HUES64 (cell line): ENCODE results near the gene MAN1B1.

Experiments
- H3K27ac ChIP-seq: 2 replicates; pipeline ENCODE4 v1.7.0; 2013; ENCODE audit warnings: low read depth, low read length, inconsistent platforms
- H3K27me3 ChIP-seq: 2 replicates; pipeline ENCODE4 v1.6.1; 2013; ENCODE audit warnings: mild to moderate bottlenecking, low read length; ENCODE audit not compliant: insufficient read depth
- H3K36me3 ChIP-seq: 2 replicates; pipeline ENCODE4 v1.6.1; 2013; ENCODE audit warnings: mild to moderate bottlenecking, low read length; ENCODE audit not compliant: insufficient read depth
- H3K4me1 ChIP-seq: 2 replicates; pipeline ENCODE4 v1.6.1; 2013; ENCODE audit warnings: mild to moderate bottlenecking, low read length, moderate library complexity; ENCODE audit not compliant: insufficient read depth
- H3K4me3 ChIP-seq: 2 replicates; pipeline ENCODE4 v1.5.1; 2013; ENCODE audit warnings: mild to moderate bottlenecking, low read length, moderate library complexity
- H3K9ac ChIP-seq: 2 replicates; pipeline ENCODE4 v1.6.1; 2013; ENCODE audit warnings: mild to moderate bottlenecking, low read depth, low read length
- H3K9me3 ChIP-seq: 2 replicates; pipeline ENCODE4 v1.6.1; 2013; ENCODE audit warnings: low read depth, low read length; ENCODE audit not compliant: insufficient read depth
- WGBS: fragments of 150-250, 120-280 bp; methylation state at CpG from one replicate; pipeline ENCODE4 v1.1.7; 2013; ENCODE audit warnings: missing lambda C conversion rate; 5-methylcytosine and 5-hydroxymethylcytosine counted together

The MAN1B1 gene

GRCh38 chr9:137096785-137097546 lies 10.2 kb downstream of the MAN1B1 start:
- H3K27me3 ChIP-seq, result no peaks in the 10 kb centered on the region
- peaks cover 64% of the 10 kb centered on the region for H3K36me3 ChIP-seq
- H3K9ac ChIP-seq, result no peak overlapping the region
- WGBS, result 96% methylated on average over 31 of the region's 31 CpGs
- H3K9me3 ChIP-seq, result 0 out of 2 replicates have a peak, but pooled peaks cover 2% of the 10 kb centered on the region
- H3K4me1 ChIP-seq, result no peaks in the 10 kb centered on the region
- no peak overlapping the region for H3K4me3 ChIP-seq
- H3K27ac ChIP-seq, result no peak overlapping the region

GRCh38 chr9:137097761-137098462 lies 11.1 kb downstream of the MAN1B1 start:
- WGBS, result 94% methylated on average over 20 of the region's 20 CpGs
- Histone ChIP-seq H3K4me1 (no peaks in the 10 kb centered on the region), H3K9ac (no peak overlapping the region), H3K9me3 (0 out of 2 replicates have a peak, but pooled peaks cover 11% of the 10 kb centered on the region), H3K4me3 (no peak overlapping the region), H3K27ac (no peak overlapping the region), H3K36me3 (peaks cover 65% of the 10 kb centered on the region), H3K27me3 (no peaks in the 10 kb centered on the region)

- Histone ChIP-seq H3K4me3 (no peak overlapping the region), H3K27me3 (no peaks in the 10 kb centered on the region), H3K27ac (no peak overlapping the region), H3K4me1 (no peaks in the 10 kb centered on the region), H3K9ac (no peak overlapping the region), H3K9me3 (0 out of 2 replicates have a peak, but pooled peaks cover 11% of the 10 kb centered on the region), H3K36me3 (peaks cover 76% of the 10 kb centered on the region)
- WGBS, result 97% methylated on average over 14 of the region's 14 CpGs
Measured at GRCh38 chr9:137099231-137099630, 12.4 kb downstream of the MAN1B1 start.

GRCh38 chr9:137103206-137103999 lies 16.6 kb downstream of the MAN1B1 start:
- Histone ChIP-seq H3K9ac (no peak overlapping the region), H3K27me3 (no peaks in the 10 kb centered on the region), H3K4me1 (no peaks in the 10 kb centered on the region), H3K36me3 (peaks cover 86% of the 10 kb centered on the region), H3K4me3 (no peak overlapping the region), H3K27ac (no peak overlapping the region), H3K9me3 (0 out of 2 replicates have a peak, but pooled peaks cover 11% of the 10 kb centered on the region)
- 93% methylated on average over 37 of the region's 37 CpGs for WGBS

GRCh38 chr9:137105814-137106661 lies 19.3 kb downstream of the MAN1B1 start:
- Histone ChIP-seq H3K9me3 (0 out of 2 replicates have a peak, but pooled peaks cover 11% of the 10 kb centered on the region), H3K4me1 (no peaks in the 10 kb centered on the region), H3K4me3 (no peak overlapping the region), H3K9ac (no peak overlapping the region), H3K36me3 (peaks cover 72% of the 10 kb centered on the region), H3K27me3 (no peaks in the 10 kb centered on the region), H3K27ac (no peak overlapping the region)
- WGBS, result 94% methylated on average over 31 of the region's 31 CpGs

GRCh38 chr9:137106662-137107250 lies 20.0 kb downstream of the MAN1B1 start:
- peaks cover 65% of the 10 kb centered on the region for H3K36me3 ChIP-seq
- H3K27ac ChIP-seq, result no peak overlapping the region
- WGBS, result 95% methylated on average over 27 of the region's 27 CpGs

GRCh38 chr9:137107312-137107921 lies 20.6 kb downstream of the MAN1B1 start:
- Histone ChIP-seq H3K9me3 (0 out of 2 replicates have a peak, but pooled peaks cover 5% of the 10 kb centered on the region), H3K36me3 (peaks cover 59% of the 10 kb centered on the region), H3K4me1 (no peaks in the 10 kb centered on the region), H3K27me3 (no peaks in the 10 kb centered on the region), H3K9ac (no peak overlapping the region), H3K4me3 (no peak overlapping the region), H3K27ac (no peak overlapping the region)
- 96% methylated on average over 27 of the region's 27 CpGs for WGBS

More at GRCh38 chr9:137106662-137107250, 20.0 kb downstream of the MAN1B1 start:
- Histone ChIP-seq H3K27me3 (no peaks in the 10 kb centered on the region), H3K4me3 (no peak overlapping the region), H3K4me1 (no peaks in the 10 kb centered on the region), H3K9ac (no peak overlapping the region), H3K9me3 (0 out of 2 replicates have a peak, but pooled peaks cover 11% of the 10 kb centered on the region)

- WGBS, result 96% methylated on average over 17 of the region's 17 CpGs
- Histone ChIP-seq H3K4me3 (no peak overlapping the region), H3K9me3 (no peaks in the 10 kb centered on the region), H3K9ac (no peak overlapping the region), H3K27me3 (peaks cover 4% of the 10 kb centered on the region), H3K4me1 (no peaks in the 10 kb centered on the region), H3K27ac (no peak overlapping the region), H3K36me3 (peaks cover 53% of the 10 kb centered on the region)
Measured at GRCh38 chr9:137107982-137108381, 21.2 kb downstream of the MAN1B1 start.

GRCh38 chr9:137108608-137109249 lies 21.9 kb downstream of the MAN1B1 start:
- H3K9me3 ChIP-seq, result no peaks in the 10 kb centered on the region
- peaks cover 11% of the 10 kb centered on the region for H3K27me3 ChIP-seq
- H3K27ac ChIP-seq, result no peak overlapping the region
- H3K36me3 ChIP-seq, result peaks cover 45% of the 10 kb centered on the region
- no peak overlapping the region for H3K4me3 ChIP-seq
- WGBS, result 93% methylated on average over 29 of the region's 29 CpGs
- no peaks in the 10 kb centered on the region for H3K4me1 ChIP-seq
- no peak overlapping the region for H3K9ac ChIP-seq
